Skeletal muscle satellite cell (primary cell): Measurements from ENCODE around the gene MRPL51.

Source experiments
- H3K27me3 ChIP-seq: 2 replicates; pipeline ENCODE4 v1.7.0; 2013; ENCODE audit warnings: low read length; ENCODE audit not compliant: control insufficient read depth, insufficient read depth
- H3K36me3 ChIP-seq: 2 replicates; pipeline ENCODE4 v1.7.0; 2013; ENCODE audit warnings: mild to moderate bottlenecking, control low read depth, low read length; ENCODE audit not compliant: insufficient read depth
- H3K4me1 ChIP-seq: 2 replicates; pipeline ENCODE4 v1.7.0; 2013; ENCODE audit warnings: low read length; ENCODE audit not compliant: control insufficient read depth, insufficient read depth
- H3K4me2 ChIP-seq: 2 replicates; pipeline ENCODE4 v1.7.0; 2013; ENCODE audit warnings: mild to moderate bottlenecking, low read length
- H3K4me3 ChIP-seq: 2 replicates; pipeline ENCODE4 v1.7.0; 2013; ENCODE audit warnings: low read length
- H3K9ac ChIP-seq: 2 replicates; pipeline ENCODE4 v1.7.0; 2013; ENCODE audit warnings: mild to moderate bottlenecking, low read depth, low read length, moderate library complexity
- H3K9me3 ChIP-seq: replicated peaks from 2 replicates; pipeline ENCODE4 v1.7.0; 2013; ENCODE audit warnings: mild to moderate bottlenecking, control low read depth, low read length

Gene MRPL51

GRCh38 chr12:6463858-6464257 lies 29.2 kb downstream of the MRPL51 start:
- Histone ChIP-seq H3K36me3 (peaks cover 60% of the 10 kb centered on the region), H3K4me3 (no peak overlapping the region), H3K27me3 (no peaks in the 10 kb centered on the region), H3K9ac (no peak overlapping the region), H3K9me3 (no peaks in the 10 kb centered on the region), H3K4me1 (peaks cover 11% of the 10 kb centered on the region), H3K4me2 (no peak overlapping the region)

- H3K4me1 ChIP-seq = peaks cover 5% of the 10 kb centered on the region
Observed at GRCh38 chr12:6463216-6463615, 29.8 kb downstream of the MRPL51 start.

GRCh38 chr12:6462234-6462995 lies 30.6 kb downstream of the MRPL51 start:
- H3K9me3 ChIP-seq = no peaks in the 10 kb centered on the region
- H3K36me3 ChIP-seq = peaks cover 72% of the 10 kb centered on the region
- no peak overlapping the region for H3K9ac ChIP-seq
- no peak overlapping the region for H3K4me2 ChIP-seq
- no peaks in the 10 kb centered on the region for H3K4me1 ChIP-seq
- no peak overlapping the region for H3K4me3 ChIP-seq
- no peaks in the 10 kb centered on the region for H3K27me3 ChIP-seq

More at GRCh38 chr12:6463216-6463615, 29.8 kb downstream of the MRPL51 start:
- Histone ChIP-seq H3K27me3 (no peaks in the 10 kb centered on the region), H3K36me3 (peaks cover 66% of the 10 kb centered on the region), H3K4me3 (no peak overlapping the region), H3K9ac (no peak overlapping the region), H3K9me3 (no peaks in the 10 kb centered on the region), H3K4me2 (no peak overlapping the region)

GRCh38 chr12:6461401-6462233 lies 31.4 kb downstream of the MRPL51 start:
- H3K36me3 ChIP-seq = peaks cover 75% of the 10 kb centered on the region
- no peaks in the 10 kb centered on the region for H3K4me1 ChIP-seq

GRCh38 chr12:6460751-6461371 lies 32.2 kb downstream of the MRPL51 start:
- H3K4me2 ChIP-seq = no peak overlapping the region
- peaks cover 69% of the 10 kb centered on the region for H3K36me3 ChIP-seq
- no peak overlapping the region for H3K9ac ChIP-seq
- no peaks in the 10 kb centered on the region for H3K27me3 ChIP-seq
- H3K9me3 ChIP-seq = no peaks in the 10 kb centered on the region
- no peaks in the 10 kb centered on the region for H3K4me1 ChIP-seq
- no peak overlapping the region for H3K4me3 ChIP-seq

More at GRCh38 chr12:6461401-6462233, 31.4 kb downstream of the MRPL51 start:
- Histone ChIP-seq H3K27me3 (no peaks in the 10 kb centered on the region), H3K4me3 (no peak overlapping the region), H3K9ac (no peak overlapping the region), H3K9me3 (no peaks in the 10 kb centered on the region), H3K4me2 (no peak overlapping the region)

GRCh38 chr12:6459004-6459337 lies 34.1 kb downstream of the MRPL51 start:
- H3K4me2 ChIP-seq = no peak overlapping the region
- H3K27me3 ChIP-seq = no peaks in the 10 kb centered on the region
- H3K9ac ChIP-seq = no peak overlapping the region
- peaks cover 54% of the 10 kb centered on the region for H3K36me3 ChIP-seq
- H3K4me3 ChIP-seq = no peak overlapping the region
- no peaks in the 10 kb centered on the region for H3K9me3 ChIP-seq
- no peaks in the 10 kb centered on the region for H3K4me1 ChIP-seq

GRCh38 chr12:6458281-6459003 lies 34.6 kb downstream of the MRPL51 start:
- Histone ChIP-seq H3K4me3 (no peak overlapping the region), H3K4me2 (no peak overlapping the region), H3K4me1 (no peaks in the 10 kb centered on the region), H3K9me3 (no peaks in the 10 kb centered on the region), H3K36me3 (peaks cover 49% of the 10 kb centered on the region), H3K9ac (no peak overlapping the region), H3K27me3 (no peaks in the 10 kb centered on the region)

GRCh38 chr12:6457220-6457945 lies 35.7 kb downstream of the MRPL51 start:
- peaks cover 10% of the 10 kb centered on the region for H3K4me1 ChIP-seq
- no peak overlapping the region for H3K9ac ChIP-seq
- peaks cover 39% of the 10 kb centered on the region for H3K36me3 ChIP-seq

GRCh38 chr12:6452944-6453630 lies 40.0 kb downstream of the MRPL51 start:
- peaks cover 33% of the 10 kb centered on the region for H3K4me1 ChIP-seq
- H3K4me2 ChIP-seq = peak overlapping the region; percentile 96
- peaks cover 11% of the 10 kb centered on the region for H3K36me3 ChIP-seq
- no peaks in the 10 kb centered on the region for H3K27me3 ChIP-seq
- H3K4me3 ChIP-seq = peak overlapping the region; percentile 77
- peak overlapping the region; percentile 81 for H3K9ac ChIP-seq
- no peaks in the 10 kb centered on the region for H3K9me3 ChIP-seq

More at GRCh38 chr12:6457220-6457945, 35.7 kb downstream of the MRPL51 start:
- no peak overlapping the region for H3K4me2 ChIP-seq
- H3K4me3 ChIP-seq = no peak overlapping the region
- no peaks in the 10 kb centered on the region for H3K9me3 ChIP-seq
- no peaks in the 10 kb centered on the region for H3K27me3 ChIP-seq

GRCh38 chr12:6452245-6452943 lies 40.7 kb downstream of the MRPL51 start:
- H3K9me3 ChIP-seq = no peaks in the 10 kb centered on the region
- no peaks in the 10 kb centered on the region for H3K27me3 ChIP-seq
- peak overlapping the region; percentile 81 for H3K9ac ChIP-seq
- H3K4me3 ChIP-seq = peak overlapping the region; percentile 77
- H3K36me3 ChIP-seq = peaks cover 5% of the 10 kb centered on the region
- peaks cover 33% of the 10 kb centered on the region for H3K4me1 ChIP-seq
- H3K4me2 ChIP-seq = peak overlapping the region; percentile 96
